HCEC 1CT (cell line): ENCODE measurements around the gene CHM.

Experiments used
- DNase-seq: peaks from one replicate; pipeline ENCODE4 v3.0.0-alpha.2; 2017

The CHM gene

DNA sequence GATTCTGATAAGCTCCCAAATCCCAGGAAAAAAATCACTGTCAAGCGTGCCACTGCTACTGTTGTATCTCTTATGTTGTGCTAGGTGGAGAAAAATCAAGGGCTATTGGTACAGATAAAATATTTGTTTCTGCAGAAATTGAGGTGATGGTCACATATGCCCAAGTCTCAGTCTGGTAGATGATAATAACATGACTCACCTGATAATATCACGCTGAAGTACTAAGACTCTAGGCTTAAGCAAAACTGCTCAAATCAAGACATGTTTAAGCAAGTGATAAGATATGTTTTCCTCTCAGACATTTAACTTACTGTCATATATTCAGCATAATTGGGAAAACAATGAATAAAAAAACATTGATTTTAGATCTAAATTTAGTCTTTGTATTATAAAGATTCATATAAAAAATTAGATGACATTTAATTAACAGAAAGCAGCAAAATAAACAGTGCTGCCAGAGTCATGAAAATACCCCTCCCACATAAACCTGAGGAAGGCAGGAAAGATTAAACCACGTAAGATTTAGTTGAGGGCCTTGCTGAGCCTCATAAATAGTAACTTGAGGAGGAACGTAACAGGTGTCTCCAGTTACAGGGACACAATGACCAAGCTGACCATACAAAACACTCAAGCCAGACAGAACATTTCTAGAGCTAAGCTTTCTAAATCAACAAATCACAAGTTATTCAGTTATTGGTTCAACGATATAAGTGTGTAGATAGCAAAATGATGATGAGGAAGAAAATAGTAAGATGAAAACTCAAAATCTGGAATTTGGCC lies 143.5 kb downstream of the CHM start:
- no peak for DNase-seq

DNA sequence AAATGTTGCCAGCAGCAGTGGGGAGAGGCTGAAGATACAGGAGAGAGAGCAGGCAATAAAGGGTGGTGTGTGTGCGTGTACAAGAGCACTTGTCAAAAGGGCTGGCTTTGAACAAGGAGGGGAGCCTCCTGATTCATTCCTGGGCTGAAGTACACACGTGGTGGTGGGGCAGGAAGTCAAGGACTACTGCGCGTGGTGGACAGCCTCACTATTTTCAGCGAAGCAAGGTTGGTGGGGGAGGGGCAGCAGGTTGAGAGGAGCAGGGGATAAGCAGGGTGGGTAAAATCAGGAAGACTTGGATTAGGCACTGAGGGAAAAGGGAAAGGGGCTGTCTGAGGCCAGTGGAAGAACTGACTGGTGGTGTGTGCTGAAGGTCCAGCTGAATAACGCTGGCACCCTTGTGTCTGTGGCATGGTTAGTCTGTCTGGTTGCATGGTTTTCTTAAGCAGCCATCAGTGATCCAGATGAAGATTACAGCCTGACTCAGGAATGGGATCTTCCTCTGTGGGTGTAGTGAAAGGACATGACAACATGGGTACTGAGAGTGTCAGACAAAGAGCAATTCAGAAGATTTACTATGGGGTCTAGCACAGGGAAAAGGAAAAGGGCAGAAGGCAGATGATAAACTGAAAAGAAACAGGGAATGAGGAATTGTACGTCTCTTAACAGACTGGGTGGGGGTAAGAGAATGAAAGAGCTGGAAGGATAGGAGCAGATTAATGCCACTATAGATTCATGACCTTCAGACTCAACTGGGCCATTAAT lies 149.8 kb downstream of the CHM start:
- no peak for DNase-seq

GRCh38 chrX:85882601-85883000 lies 164.8 kb downstream of the CHM start:
- DNase-seq, result no peak

DNA sequence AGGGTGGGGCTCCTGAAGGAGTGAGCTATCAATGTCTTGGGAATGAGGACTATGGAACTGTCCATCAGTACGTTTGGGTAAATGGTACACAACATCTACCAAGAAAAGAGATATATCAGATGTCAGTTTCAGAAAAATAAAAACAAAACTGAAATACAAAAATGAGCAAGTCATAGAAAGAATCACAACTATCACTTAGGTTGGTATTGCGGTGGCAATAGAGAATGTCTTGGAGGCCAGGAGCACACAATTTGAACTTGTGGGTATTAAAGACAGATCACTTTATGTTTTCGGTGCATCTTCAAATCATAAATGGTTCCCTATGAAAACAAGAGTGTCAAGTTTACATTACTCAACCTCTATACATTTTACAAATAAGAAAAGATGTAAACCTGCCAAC lies 176.8 kb downstream of the CHM start:
- no peak for DNase-seq

- no peak for DNase-seq
These were observed 182.0 kb downstream of the CHM start for GRCh38 chrX:85865324-85865723.

GRCh38 chrX:85859426-85859825 lies 187.9 kb downstream of the CHM start:
- no peak for DNase-seq

DNA sequence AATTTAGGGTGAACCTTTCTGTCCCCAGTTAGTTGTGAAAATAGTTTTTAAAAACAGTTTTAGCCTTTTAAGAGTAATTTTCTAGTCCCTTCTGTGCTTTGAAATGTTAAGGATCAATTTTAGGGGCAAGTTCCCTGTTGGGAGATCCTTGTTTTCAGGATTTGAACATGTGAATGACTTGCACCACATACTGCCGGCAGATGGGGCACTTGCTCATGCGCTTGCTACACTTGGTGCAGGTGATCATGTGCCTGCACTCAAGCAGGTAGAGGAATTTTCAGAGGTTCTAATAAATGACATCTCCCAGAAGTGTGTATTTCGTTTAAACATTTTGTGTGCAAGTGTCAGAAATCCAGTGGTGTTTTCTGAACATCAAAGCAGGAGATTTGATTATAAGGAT lies 195.9 kb downstream of the CHM start:
- no peak for DNase-seq

DNA sequence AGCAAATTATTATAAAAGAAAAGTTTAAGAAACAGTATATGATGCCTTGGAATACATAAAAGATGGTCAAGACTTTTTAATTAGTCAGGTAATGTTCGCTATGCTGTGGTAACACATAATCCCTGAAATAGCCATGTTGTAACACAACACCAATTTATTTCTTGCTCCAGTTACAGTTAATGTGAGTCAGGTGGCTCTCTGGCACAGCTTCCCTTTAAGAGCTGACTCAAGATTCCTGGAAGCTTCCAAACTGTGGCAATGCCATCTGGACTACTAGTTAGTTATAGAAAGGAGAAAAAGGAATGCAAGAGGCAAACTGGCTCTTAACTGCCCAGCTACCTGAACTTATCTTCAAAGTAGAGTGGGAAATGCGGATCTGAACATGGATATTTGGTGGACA lies 210.5 kb downstream of the CHM start:
- peak; percentile 16 for DNase-seq

GRCh38 chrX:85828771-85829170 lies 218.6 kb downstream of the CHM start:
- DNase-seq, result no peak

GRCh38 chrX:85815203-85815751 lies 232.1 kb downstream of the CHM start:
- DNase-seq, result no peak
